Measurements from ENCODE around the gene DDX31. TPM values are rescaled to one million over a fixed set of nuclear protein-coding genes. Genes with fewer than 3 reads are reported as not detected.
"Not testable (repeated sequence)": the region's sequence is repeated elsewhere in the genome, so short reads cannot be mapped to it uniquely, and the experiment has no call there.

The DDX31 gene
- 10 to 100 TPM in 1 of 2 donors, 1 to 10 TPM in 1; 8.6 to 15.6 TPM for total RNA-seq

DNA sequence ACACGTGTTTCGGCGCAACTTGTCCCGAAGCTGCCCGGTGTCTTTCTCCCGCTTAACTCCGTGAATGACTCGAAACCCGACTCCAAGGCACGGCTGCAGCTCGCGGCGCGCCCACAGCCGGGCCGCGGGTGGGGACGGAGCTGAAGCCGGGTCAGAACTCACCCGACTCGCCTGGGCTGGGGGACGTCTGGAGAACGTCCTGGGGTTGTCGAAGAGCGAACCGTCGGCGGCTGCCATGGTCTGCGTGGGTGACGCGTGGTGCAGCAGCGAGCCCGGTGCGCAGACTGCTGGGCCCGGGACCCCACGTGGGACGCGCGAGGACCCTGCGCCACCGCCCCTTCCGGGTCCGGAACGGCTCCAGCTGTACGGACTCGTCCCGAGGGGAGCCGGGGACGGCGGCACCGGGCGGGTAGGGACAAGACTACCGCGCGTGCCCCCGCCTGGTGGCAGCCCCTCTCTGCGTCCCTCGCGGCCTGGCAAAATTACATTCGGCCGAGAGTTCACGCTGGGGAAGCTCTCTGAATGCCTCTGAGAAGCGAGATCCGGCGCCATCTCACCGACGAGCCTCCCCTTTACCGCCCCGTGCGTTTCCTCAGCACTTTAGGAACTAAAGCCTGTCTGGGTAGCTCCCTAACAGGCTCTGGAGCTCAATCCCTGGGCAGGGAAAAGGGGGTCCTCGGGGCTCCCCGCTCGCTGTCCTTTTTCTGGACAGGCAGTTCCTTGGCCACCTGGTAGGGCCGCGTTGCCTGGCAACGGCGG is at the start of gene DDX31:
Gene DDX31 (minus strand): TSS at position 286 of the 759 bp plus-strand sequence. CDS start 49 bp downstream, at position 237.
- H3K27ac ChIP-seq: peak within 1 kb of the TSS; percentile 79 to 97 (median 94)
- no peaks in the 10 kb centered on the region for H3K36me3 ChIP-seq (replicated peaks in 1 of 2; ENCODE audit: insufficient read depth in 1 of 2, low read depth in 2 of 2)
- peak; percentile 84 to 91 (median 88) for DNase-seq
- H3K9me3 ChIP-seq: no peaks in the 10 kb centered on the region
- peaks cover 32% of the 10 kb centered on the region for H3K4me1 ChIP-seq
- 0 to 1% methylated on average over 21 to 69 of the region's 77 CpGs for WGBS, 2 donors
- TF ChIP-seq, protein P1, sequence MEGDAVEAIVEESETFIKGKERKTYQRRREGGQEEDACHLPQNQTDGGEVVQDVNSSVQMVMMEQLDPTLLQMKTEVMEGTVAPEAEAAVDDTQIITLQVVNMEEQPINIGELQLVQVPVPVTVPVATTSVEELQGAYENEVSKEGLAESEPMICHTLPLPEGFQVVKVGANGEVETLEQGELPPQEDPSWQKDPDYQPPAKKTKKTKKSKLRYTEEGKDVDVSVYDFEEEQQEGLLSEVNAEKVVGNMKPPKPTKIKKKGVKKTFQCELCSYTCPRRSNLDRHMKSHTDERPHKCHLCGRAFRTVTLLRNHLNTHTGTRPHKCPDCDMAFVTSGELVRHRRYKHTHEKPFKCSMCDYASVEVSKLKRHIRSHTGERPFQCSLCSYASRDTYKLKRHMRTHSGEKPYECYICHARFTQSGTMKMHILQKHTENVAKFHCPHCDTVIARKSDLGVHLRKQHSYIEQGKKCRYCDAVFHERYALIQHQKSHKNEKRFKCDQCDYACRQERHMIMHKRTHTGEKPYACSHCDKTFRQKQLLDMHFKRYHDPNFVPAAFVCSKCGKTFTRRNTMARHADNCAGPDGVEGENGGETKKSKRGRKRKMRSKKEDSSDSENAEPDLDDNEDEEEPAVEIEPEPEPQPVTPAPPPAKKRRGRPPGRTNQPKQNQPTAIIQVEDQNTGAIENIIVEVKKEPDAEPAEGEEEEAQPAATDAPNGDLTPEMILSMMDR (IDR thresholded peaks at IDR 0.05): peak in 2 of 7 experiments; percentile 6 to 18
- TF ChIP-seq POLR2A (IDR thresholded peaks at IDR 0.05): peak; percentile 42 to 78 (median 77)
- intact Hi-C loops (cut with DNase I): no loop called here
- ATAC-seq: peak; percentile 93
- H3K27me3 ChIP-seq: no peaks in the 10 kb centered on the region
- H3K4me3 ChIP-seq: peak within 1 kb of the TSS; percentile 60 to 100

- H3K9me3 ChIP-seq; H3K27me3 ChIP-seq; H3K4me3 ChIP-seq; intact Hi-C loops (cut with DNase I); H3K4me1 ChIP-seq; ATAC-seq; H3K27ac ChIP-seq; H3K36me3 ChIP-seq (replicated peaks in 1 of 2; ENCODE audit: insufficient read depth in 1 of 2, low read depth in 2 of 2); DNase-seq: not testable (repeated sequence)
- WGBS, 2 donors: 71 to 74% methylated on average over 8 of the region's 8 CpGs
Observed at GRCh38 chr9:132718381-132718928, 48.7 kb upstream of the DDX31 start.

GRCh38 chr9:132717326-132717945 is 47.7 kb upstream of the DDX31 start:
- H3K27me3 ChIP-seq: no peaks in the 10 kb centered on the region
- intact Hi-C loops (cut with DNase I): no loop called here
- no peaks in the 10 kb centered on the region for H3K9me3 ChIP-seq
- H3K36me3 ChIP-seq (replicated peaks in 1 of 2; ENCODE audit: insufficient read depth in 1 of 2, low read depth in 2 of 2): no peaks in the 10 kb centered on the region
- H3K4me3 ChIP-seq: no peak overlapping the region
- H3K4me1 ChIP-seq: no peaks in the 10 kb centered on the region
- no peak for DNase-seq
- H3K27ac ChIP-seq: no peak overlapping the region
- no peak for TF ChIP-seq POLR2A (IDR thresholded peaks at IDR 0.05)
- TF ChIP-seq, protein P1 (IDR thresholded peaks at IDR 0.05): no peak
- ATAC-seq: no peak
- WGBS, 2 donors: 55 to 69% methylated on average over 13 of the region's 13 CpGs

GRCh38 chr9:132716007-132716406 is 46.2 kb upstream of the DDX31 start:
- H3K4me3 ChIP-seq: no peak overlapping the region
- ATAC-seq (no peak), DNase-seq (no peak)
- no peaks in the 10 kb centered on the region for H3K4me1 ChIP-seq
- H3K27me3 ChIP-seq: no peaks in the 10 kb centered on the region
- no peaks in the 10 kb centered on the region for H3K9me3 ChIP-seq
- no peaks in the 10 kb centered on the region for H3K36me3 ChIP-seq (replicated peaks in 1 of 2; ENCODE audit: insufficient read depth in 1 of 2, low read depth in 2 of 2)
- H3K27ac ChIP-seq: no peak overlapping the region
- WGBS, 2 donors: 76 to 93% methylated on average over 3 to 4 of the region's 4 CpGs
- TF ChIP-seq POLR2A (IDR thresholded peaks at IDR 0.05): no peak
- TF ChIP-seq, protein P1 (IDR thresholded peaks at IDR 0.05): no peak
- intact Hi-C loops (cut with DNase I): no loop called here

GRCh38 chr9:132712753-132713152 is 43.0 kb upstream of the DDX31 start:
- H3K4me1 ChIP-seq: no peaks in the 10 kb centered on the region
- no peak overlapping the region for H3K4me3 ChIP-seq
- 68 to 73% methylated on average over 5 of the region's 5 CpGs for WGBS, 2 donors
- TF ChIP-seq, protein P1 (IDR thresholded peaks at IDR 0.05): no peak
- no peak for TF ChIP-seq POLR2A (IDR thresholded peaks at IDR 0.05)
- no peaks in the 10 kb centered on the region for H3K9me3 ChIP-seq
- no peak overlapping the region for H3K27ac ChIP-seq
- no peak for ATAC-seq
- no peaks in the 10 kb centered on the region for H3K27me3 ChIP-seq
- H3K36me3 ChIP-seq (replicated peaks in 1 of 2; ENCODE audit: insufficient read depth in 1 of 2, low read depth in 2 of 2): no peaks in the 10 kb centered on the region
- no peak for DNase-seq
- intact Hi-C loops (cut with DNase I): no loop called here

Measured in body of pancreas (tissue), 4 donors.